CD4-positive, alpha-beta T cell (primary cell): ENCODE results near the gene SLC25A13. TPM values are rescaled to one million over a fixed set of nuclear protein-coding genes. Genes with fewer than 3 reads are reported as not detected.

Experiments used
- ATAC-seq: fragments of 200-7000 bp; cut with Tn5 transposase; one replicate; pipeline ENCODE4 v1.10.0; 2022; ENCODE audit warnings: mild to moderate bottlenecking; ENCODE audit not compliant: poor library complexity
- CTCF ChIA-PET: fragments of 350-600 bp; sonication (Branson Sonifier 250); formaldehyde crosslinking; loops from one replicate; lab custom pipeline; 2021; ENCODE audit warnings: antibody characterized with exemption, inconsistent platforms; lab: Charles Lee
- POLR2A ChIA-PET: fragments of 350-600 bp; sonication (Branson Sonifier 250); formaldehyde crosslinking; loops from one replicate; lab custom pipeline; 2021; ENCODE audit warnings: antibody characterized with exemption, inconsistent platforms; lab: Charles Lee
- DNase-seq, 14 experiments: peaks; one replicate each; pipeline ENCODE4 v3.0.0-alpha.2; 2013 to 2020; ENCODE audit warnings: mixed read lengths in 2 of 14
- H3K27ac ChIP-seq, 2 donors: one replicate each; pipeline versions ENCODE4 v1.5.1 to v1.7.0; 2013; ENCODE audit warnings: low read length in 2 of 2, low read depth in 1 of 2, mild to moderate bottlenecking in 1 of 2
- H3K27me3 ChIP-seq, 2 experiments: 1 replicate in 1 of 2; 2 replicates in 1 of 2; pipeline versions ENCODE4 v1.6.1 to v1.7.0; 2013; ENCODE audit warnings: low read length in 2 of 2, control low read depth in 1 of 2, mild to moderate bottlenecking in 1 of 2, moderate library complexity in 1 of 2; ENCODE audit not compliant: insufficient read depth in 2 of 2, control insufficient read depth in 1 of 2
- H3K36me3 ChIP-seq: one replicate; pipeline ENCODE4 v1.6.1; 2013; ENCODE audit warnings: low read length, control low read depth; ENCODE audit not compliant: insufficient read depth
- H3K4me1 ChIP-seq: one replicate; pipeline ENCODE4 v1.6.1; 2013; ENCODE audit warnings: low read length, control low read depth; ENCODE audit not compliant: insufficient read depth
- H3K4me3 ChIP-seq: one replicate; pipeline ENCODE4 v1.5.1; 2013; ENCODE audit warnings: mild to moderate bottlenecking, low read length, moderate library complexity
- H3K9me3 ChIP-seq, 2 experiments: 1 replicate in 1 of 2; 2 replicates in 1 of 2; pipeline versions ENCODE4 v1.6.1 to v1.7.0; 2013; ENCODE audit warnings: low read length in 2 of 2, mild to moderate bottlenecking in 2 of 2, control low read depth in 1 of 2, moderate library complexity in 1 of 2; ENCODE audit not compliant: control insufficient read depth in 1 of 2, insufficient read depth in 1 of 2
- H3K27ac Mint-ChIP-seq: one replicate; pipeline ENCODE4 v1.8.0; 2020; ENCODE audit warnings: mixed read lengths
- H3K27me3 Mint-ChIP-seq: one replicate; pipeline ENCODE4 v1.8.0; 2021; ENCODE audit warnings: mixed read lengths
- H3K36me3 Mint-ChIP-seq: one replicate; pipeline ENCODE4 v1.8.0; 2021; ENCODE audit warnings: low read depth, mixed read lengths
- H3K4me1 Mint-ChIP-seq: one replicate; pipeline ENCODE4 v1.8.0; 2021; ENCODE audit warnings: low read depth, mixed read lengths
- H3K4me3 Mint-ChIP-seq: one replicate; pipeline ENCODE4 v1.8.0; 2020; ENCODE audit warnings: mild to moderate bottlenecking, mixed read lengths
- H3K9me3 Mint-ChIP-seq: one replicate; pipeline ENCODE4 v1.8.0; 2020; ENCODE audit warnings: mixed read lengths
- CTCF ChIP-seq: fragments of 200-600 bp; IDR thresholded peaks from one replicate; pipeline ENCODE4 v1.8.0; 2022; ENCODE audit warnings: antibody characterized with exemption, mild to moderate bottlenecking
- intact Hi-C, 2 experiments: fragments of 100-400 bp; cut with DNase I in 1 of 2; cut with micrococcal nuclease in 1 of 2; formaldehyde crosslinking; loops; one replicate each; pipeline versions ENCODE4 v1.15.1 to v1.9.0; 2023 to 2025; cut with DNase I, micrococcal nuclease
- total RNA-seq, 174 experiments: library from RNA in 2 of 174; stranded (reverse) in 2 of 174; gene quantifications; one replicate each; pipeline ENCODE4 v1.2.3 and lab custom pipeline; 2021 to 2026

The SLC25A13 gene
- total RNA-seq, 2 experiments from 2014 or later = 12.7 to 13.5 TPM

GRCh38 chr7:96181174-96181573 lies 140.7 kb downstream of the SLC25A13 start:
- Histone ChIP-seq H3K9me3 (no peaks in the 10 kb centered on the region), H3K4me1 (no peaks in the 10 kb centered on the region), H3K36me3 (peaks cover 16% of the 10 kb centered on the region), H3K27ac (no peak overlapping the region), H3K4me3 (no peak overlapping the region), H3K27me3 (no peaks in the 10 kb centered on the region)
- POLR2A ChIA-PET = no interaction called here
- intact Hi-C loops = loop anchor here (5.0 to 10.0 kb wide), 2 partner anchors 844 to 846 kb away; partner anchors contain the start of gene DLX5 (in 1 of the 2)
- DNase-seq (no peak), ATAC-seq (no peak)
- TF ChIP-seq CTCF = no peak
- H3K9me3 Mint-ChIP-seq = no peaks in the 10 kb centered on the region
- CTCF ChIA-PET = no interaction called here
- peaks cover 43% of the 10 kb centered on the region for H3K36me3 Mint-ChIP-seq
- no peaks in the 10 kb centered on the region for H3K27me3 Mint-ChIP-seq
- H3K4me3 Mint-ChIP-seq = no peak overlapping the region
- no peaks in the 10 kb centered on the region for H3K4me1 Mint-ChIP-seq
- H3K27ac Mint-ChIP-seq = no peak overlapping the region

- POLR2A ChIA-PET = no interaction called here
- no peaks in the 10 kb centered on the region for H3K9me3 ChIP-seq
- Mint-ChIP-seq H3K27me3 (no peaks in the 10 kb centered on the region), H3K4me3 (no peak overlapping the region), H3K27ac (no peak overlapping the region), H3K4me1 (no peaks in the 10 kb centered on the region), H3K36me3 (peaks cover 52% of the 10 kb centered on the region), H3K9me3 (no peaks in the 10 kb centered on the region)
- peaks cover 16% of the 10 kb centered on the region for H3K36me3 ChIP-seq
- intact Hi-C loops = loop anchor here (5.0 to 10.0 kb wide), 2 partner anchors 845 to 847 kb away; partner anchors contain the start of gene DLX5 (in 1 of the 2)
- DNase-seq (peak in 1 of 14 experiments; percentile 2), ATAC-seq (no peak)
- CTCF ChIA-PET = no interaction called here
- no peaks in the 10 kb centered on the region for H3K4me1 ChIP-seq
- H3K27ac ChIP-seq = no peak overlapping the region
- no peak for TF ChIP-seq CTCF
- H3K4me3 ChIP-seq = no peak overlapping the region
- no peaks in the 10 kb centered on the region for H3K27me3 ChIP-seq
Observed at GRCh38 chr7:96179837-96180236, 142.1 kb downstream of the SLC25A13 start.

GRCh38 chr7:96179341-96179740 lies 142.6 kb downstream of the SLC25A13 start:
- H3K36me3 ChIP-seq = peaks cover 14% of the 10 kb centered on the region
- no peak overlapping the region for H3K4me3 ChIP-seq
- ChIA-PET POLR2A (no interaction called here), CTCF (no interaction called here)
- no peak for TF ChIP-seq CTCF
- ATAC-seq = no peak
- no peaks in the 10 kb centered on the region for H3K4me1 ChIP-seq
- intact Hi-C loops = no loop called here
- Mint-ChIP-seq H3K9me3 (no peaks in the 10 kb centered on the region), H3K4me1 (no peaks in the 10 kb centered on the region), H3K27ac (no peak overlapping the region), H3K4me3 (no peak overlapping the region), H3K27me3 (no peaks in the 10 kb centered on the region), H3K36me3 (peaks cover 52% of the 10 kb centered on the region)
- DNase-seq = no peak
- H3K27me3 ChIP-seq = no peaks in the 10 kb centered on the region
- no peaks in the 10 kb centered on the region for H3K9me3 ChIP-seq
- no peak overlapping the region for H3K27ac ChIP-seq
